H1 (cell line): ENCODE results near the gene NAXE. TPM values are rescaled to one million over a fixed set of nuclear protein-coding genes. Genes with fewer than 3 reads are reported as not detected.

Source experiments
- CTCF ChIA-PET: fragments of 300-600 bp; sonication (Branson Sonifier 250); formaldehyde crosslinking; loops from one replicate; lab custom pipeline; 2021; ENCODE audit not compliant: partially characterized antibody; lab: Charles Lee
- POLR2A ChIA-PET: fragments of 300-600 bp; sonication (Branson Sonifier 250); formaldehyde crosslinking; loops from one replicate; lab custom pipeline; 2021; ENCODE audit warnings: inconsistent platforms; ENCODE audit not compliant: partially characterized antibody; lab: Charles Lee
- DNase-seq, 2 experiments: peaks; one replicate each; pipeline versions ENCODE4 v3.0.0 to v3.0.0-alpha.2; 2010 to 2022; ENCODE audit warnings: low spot score in 2 of 2, low read depth in 1 of 2, mixed read lengths in 1 of 2
- FAIRE-seq: peaks from 2 replicates; lab custom pipeline; 2011; peaks lifted over from hg19 to GRCh38; lab: Jason Lieb, UNC
- H2AFZ ChIP-seq: 2 replicates; pipeline ENCODE4 v1.8.1; 2012; ENCODE audit warnings: low read length, inconsistent platforms
- H2AK5ac ChIP-seq: 2 replicates; pipeline ENCODE4 v1.6.1; 2013; ENCODE audit warnings: low read depth, low read length
- H2BK120ac ChIP-seq: replicated peaks from 2 replicates; pipeline ENCODE3; 2013; ENCODE audit warnings: low read depth, low read length, inconsistent platforms
- H2BK12ac ChIP-seq: 2 replicates; pipeline ENCODE4 v1.6.1; 2013; ENCODE audit warnings: low read depth, low read length
- H2BK15ac ChIP-seq: 2 replicates; pipeline ENCODE4 v1.6.1; 2013; ENCODE audit warnings: low read length
- H2BK20ac ChIP-seq: 2 replicates; pipeline ENCODE4 v1.6.1; 2013; ENCODE audit warnings: low read length
- H2BK5ac ChIP-seq: 2 replicates; pipeline ENCODE4 v1.6.1; 2013; ENCODE audit warnings: low read depth, low read length
- H3K14ac ChIP-seq: 2 replicates; pipeline ENCODE4 v1.6.1; 2013; ENCODE audit warnings: inconsistent platforms; ENCODE audit not compliant: insufficient read length
- H3K18ac ChIP-seq: 2 replicates; pipeline ENCODE4 v1.6.1; 2013; ENCODE audit warnings: low read length; ENCODE audit errors: extremely low read depth
- H3K23ac ChIP-seq: 2 replicates; pipeline ENCODE4 v1.6.1; 2013; ENCODE audit warnings: inconsistent platforms; ENCODE audit not compliant: insufficient read length
- H3K23me2 ChIP-seq: 2 replicates; pipeline ENCODE4 v1.6.1; 2013; ENCODE audit warnings: low read depth, low read length
- H3K27ac ChIP-seq: 2 replicates; pipeline ENCODE4 v1.6.1; 2011; ENCODE audit warnings: low read depth, low read length, inconsistent platforms
- H3K27me3 ChIP-seq, 4 experiments: replicated peaks in 1 of 4; 1 replicate in 1 of 4; 2 replicates in 3 of 4; pipeline versions ENCODE4 v1.6.1 to v1.8.1; 2011 to 2013; ENCODE audit warnings: low read length in 3 of 4, mild to moderate bottlenecking in 3 of 4, inconsistent platforms in 2 of 4, mixed read lengths in 2 of 4, moderate library complexity in 1 of 4; ENCODE audit not compliant: control insufficient read depth in 3 of 4, insufficient read depth in 3 of 4; ENCODE audit errors: extremely low read depth in 1 of 4
- H3K36me3 ChIP-seq, 4 experiments: 2 replicates each; pipeline versions ENCODE4 v1.6.1 to v1.8.1; 2011 to 2013; ENCODE audit warnings: mild to moderate bottlenecking in 4 of 4, low read length in 3 of 4, moderate library complexity in 2 of 4, control low read depth in 1 of 4, inconsistent platforms in 1 of 4; ENCODE audit not compliant: insufficient read depth in 4 of 4, control insufficient read depth in 2 of 4
- H3K4ac ChIP-seq: replicated peaks from 2 replicates; pipeline ENCODE3; 2013; ENCODE audit warnings: low read length, low read depth, mixed read lengths, inconsistent platforms; ENCODE audit not compliant: insufficient read length
- H3K4me1 ChIP-seq, 4 experiments: replicated peaks in 1 of 4; 1 replicate in 1 of 4; 2 replicates in 3 of 4; pipeline versions ENCODE4 v1.6.1 to v1.8.1; 2011 to 2013; ENCODE audit warnings: low read length in 3 of 4, inconsistent platforms in 2 of 4, mixed read lengths in 1 of 4; ENCODE audit not compliant: insufficient read depth in 4 of 4, control insufficient read depth in 3 of 4
- H3K4me2 ChIP-seq, 2 experiments: 2 replicates each; pipeline versions ENCODE4 v1.6.1 to v1.8.1; 2011 to 2013; ENCODE audit warnings: low read depth in 2 of 2, low read length in 2 of 2, control low read depth in 1 of 2, inconsistent platforms in 1 of 2, mild to moderate bottlenecking in 1 of 2; ENCODE audit not compliant: insufficient read depth in 1 of 2
- H3K4me3 ChIP-seq, 4 experiments: fragments of 200-600, 300-600 bp in 1 of 4; sonication (generic), shearing (Covaris generic), sonication (Bioruptor Twin) in 1 of 4; 2 replicates each; pipeline versions ENCODE4 v1.5.1 to v1.8.1; 2011 to 2016; ENCODE audit warnings: low read length in 4 of 4, low read depth in 3 of 4, control low read depth in 2 of 4, inconsistent platforms in 2 of 4, mild to moderate bottlenecking in 2 of 4, mixed read lengths in 1 of 4, moderate library complexity in 1 of 4; ENCODE audit not compliant: insufficient read depth in 2 of 4; ENCODE audit errors: extremely low read depth in 1 of 4
- H3K56ac ChIP-seq: replicated peaks from 2 replicates; pipeline ENCODE3; 2013; ENCODE audit warnings: low read depth, mild to moderate bottlenecking, mixed read lengths, low read length, inconsistent platforms; ENCODE audit not compliant: insufficient read length
- H3K79me1 ChIP-seq: 2 replicates; pipeline ENCODE4 v1.6.1; 2013; ENCODE audit warnings: low read depth, low read length, control low read depth
- H3K79me2 ChIP-seq, 2 experiments: 2 replicates each; pipeline versions ENCODE4 v1.6.1 to v1.8.1; 2012 to 2013; ENCODE audit warnings: low read length in 2 of 2, mild to moderate bottlenecking in 2 of 2, inconsistent platforms in 1 of 2; ENCODE audit not compliant: insufficient read depth in 2 of 2, control insufficient read depth in 1 of 2
- H3K9ac ChIP-seq, 4 experiments: replicated peaks in 1 of 4; 1 replicate in 1 of 4; 2 replicates in 3 of 4; pipeline versions ENCODE4 v1.6.1 to v1.8.1; 2011 to 2013; ENCODE audit warnings: low read depth in 3 of 4, low read length in 3 of 4, control low read depth in 2 of 4, mild to moderate bottlenecking in 2 of 4, moderate library complexity in 2 of 4, inconsistent platforms in 1 of 4; ENCODE audit errors: extremely low read depth in 1 of 4
- H3K9me3 ChIP-seq, 2 experiments: 2 replicates each; pipeline versions ENCODE4 v1.6.1 to v1.8.1; 2012 to 2013; ENCODE audit warnings: mild to moderate bottlenecking in 2 of 2, moderate library complexity in 2 of 2, control low read depth in 1 of 2, inconsistent platforms in 1 of 2, low read depth in 1 of 2, low read length in 1 of 2, mixed read lengths in 1 of 2; ENCODE audit not compliant: insufficient read depth in 2 of 2
- H4K20me1 ChIP-seq, 2 experiments: replicated peaks in 1 of 2; 2 replicates each; pipeline versions ENCODE3 to v1.8.1; 2011 to 2013; ENCODE audit warnings: inconsistent platforms in 2 of 2, low read length in 2 of 2, mild to moderate bottlenecking in 1 of 2; ENCODE audit not compliant: insufficient read depth in 2 of 2, control insufficient read depth in 1 of 2
- H4K5ac ChIP-seq: 2 replicates; pipeline ENCODE4 v1.6.1; 2013; ENCODE audit warnings: low read length, low read depth, mixed read lengths, inconsistent platforms; ENCODE audit not compliant: insufficient read length
- H4K8ac ChIP-seq: 2 replicates; pipeline ENCODE4 v1.8.0; 2013; ENCODE audit warnings: mild to moderate bottlenecking, moderate library complexity, low read length, inconsistent platforms; ENCODE audit not compliant: insufficient read depth; ENCODE audit errors: extremely low read depth
- H4K91ac ChIP-seq: replicated peaks from 2 replicates; pipeline ENCODE3; 2013; ENCODE audit warnings: low read length, mixed read lengths, inconsistent platforms; ENCODE audit not compliant: insufficient read length
- CBX8 ChIP-seq: fragments of 300-800, 300-1000 bp; sonication (generic); IDR thresholded peaks from 2 replicates; pipeline ENCODE4 v1.7.1; 2016; ENCODE audit warnings: low read depth, low read length, borderline replicate concordance
- CREB1 ChIP-seq: IDR thresholded peaks from 2 replicates; pipeline ENCODE4 v1.6.1; 2012; ENCODE audit warnings: inconsistent platforms
- CTBP2 ChIP-seq: IDR thresholded peaks from 2 replicates; pipeline ENCODE4 v1.7.0; 2011; ENCODE audit warnings: borderline replicate concordance, mild to moderate bottlenecking, moderate library complexity, mixed read lengths, low read length; ENCODE audit not compliant: insufficient read depth, insufficient read length
- GTF2F1 ChIP-seq: IDR thresholded peaks from 2 replicates; pipeline ENCODE4 v1.6.1; 2012; ENCODE audit warnings: low read depth, low read length, improper control_type of control experiment, borderline replicate concordance
- JUN ChIP-seq: IDR thresholded peaks from 2 replicates; pipeline ENCODE4 v1.6.1; 2011; ENCODE audit warnings: low read depth, mild to moderate bottlenecking, improper control_type of control experiment, low read length
- NRF1 ChIP-seq: IDR thresholded peaks from 2 replicates; pipeline ENCODE4 v1.6.1; 2011; ENCODE audit warnings: mild to moderate bottlenecking, low read depth, low read length, improper control_type of control experiment
- RFX5 ChIP-seq: IDR thresholded peaks from 2 replicates; pipeline ENCODE4 v1.6.1; 2011; ENCODE audit warnings: low read depth, low read length, improper control_type of control experiment, borderline replicate concordance
- SIX5 ChIP-seq: IDR thresholded peaks from 2 replicates; pipeline ENCODE4 v1.6.1; 2011; ENCODE audit warnings: mild to moderate bottlenecking, low read depth, low read length
- TEAD4 ChIP-seq: IDR thresholded peaks from 2 replicates; pipeline ENCODE4 v1.6.1; 2012; ENCODE audit warnings: low read depth, low read length, inconsistent platforms, mixed read lengths
- WGBS, 2 experiments: shearing (Covaris generic) in 1 of 2; methylation state at CpG; one replicate each; pipeline versions ENCODE4 v1.1.6 to v1.1.7; 2013 to 2015; ENCODE audit warnings: low lambda C conversion rate in 2 of 2, mixed read lengths in 2 of 2, inconsistent platforms in 1 of 2, low coverage in 1 of 2, missing lambda C conversion rate in 1 of 2; ENCODE audit not compliant: insufficient replicate concordance in 2 of 2, insufficient coverage in 1 of 2, insufficient read length in 1 of 2; ENCODE audit errors: extremely low coverage in 1 of 2, missing lambda C conversion rate in 1 of 2; 5-methylcytosine and 5-hydroxymethylcytosine counted together
- polyA plus RNA-seq, 7 experiments: library from polyadenylated mRNA; depleted of rRNA in 3 of 7; stranded (reverse) in 5 of 7; unstranded in 2 of 7; fragments of >200 nt in 5 of 7; fragments of 200-250 nt in 2 of 7; gene quantifications; 1 replicate in 5 of 7; 2 replicates in 1 of 7; 4 replicates in 1 of 7; pipeline versions ENCODE4 v1.2.1 to v1.2.3, GENCODE V29; 2011 to 2013; ENCODE audit warnings: missing spikeins in 2 of 7, mixed read lengths in 2 of 7
- total RNA-seq: library from RNA; stranded (reverse); fragmentation: NEBNext Ultra II Directional; extraction: Animal tissue kit (Norgen Biotek cat#: 25700); gene quantifications from 2 replicates; pipeline ENCODE4 v1.2.1, GENCODE V29; 2021

NAXE gene
- total and polyA plus RNA-seq, 2 of the 8 experiments (the other 6 are each of a cell fraction or from before 2014, with no cell fraction given), result 73.1 to 74.3 TPM

DNA sequence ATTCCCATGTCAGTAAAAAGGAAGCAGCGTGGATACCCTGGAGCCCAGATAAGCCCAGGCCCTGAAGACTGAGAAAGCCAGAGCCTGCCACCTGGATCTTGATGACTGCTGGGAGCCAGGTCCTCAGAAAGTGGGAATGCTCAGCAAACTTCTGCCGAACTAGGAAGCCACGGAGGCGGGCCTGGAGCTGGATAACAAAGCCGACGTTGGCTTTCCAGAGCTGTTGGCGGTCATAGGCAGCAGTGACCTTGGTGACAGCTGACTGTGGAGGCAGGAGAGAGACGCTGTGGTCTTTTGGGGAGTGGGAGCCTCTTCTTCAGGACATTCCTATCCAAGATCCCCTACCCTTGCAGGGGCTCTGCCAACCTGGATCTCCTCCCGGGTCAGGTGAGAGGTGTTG, 43.6 kb upstream of the NAXE start:
- DNase-seq, result no peak
- Histone ChIP-seq H3K9ac (no peak overlapping the region), H3K56ac (no peak overlapping the region), H4K5ac (no peak overlapping the region), H3K4ac (no peak overlapping the region), H2AK5ac (no peak overlapping the region), H3K79me1 (no peaks in the 10 kb centered on the region), H3K4me3 (no peak overlapping the region), H4K20me1 (peaks cover 0 to 8% of the 10 kb centered on the region in 2 experiments), H3K4me1 (no peaks in the 10 kb centered on the region), H3K14ac (no peak overlapping the region), H4K8ac (no peak overlapping the region), H3K23me2 (no peaks in the 10 kb centered on the region), H2AFZ (no peak overlapping the region), H3K9me3 (no peaks in the 10 kb centered on the region), H3K4me2 (no peak overlapping the region), H3K27ac (no peak overlapping the region), H2BK120ac (no peak overlapping the region), H2BK15ac (no peak overlapping the region), H2BK20ac (no peak overlapping the region)
- ChIA-PET CTCF (interaction anchor here (0.6 to 6.8 kb wide), 7 partner anchors 13 to 102 kb away, joined by 3 to 33 read pairs (median 3); no protein-coding TSS in a partner anchor), POLR2A (interaction anchor here (0.6 to 1.3 kb wide), 2 partner anchors 11 to 44 kb away, joined by 3 read pairs; no protein-coding TSS in a partner anchor)
- no peak for FAIRE-seq
- TF ChIP-seq SIX5 (no peak), GTF2F1 (no peak), TEAD4 (no peak), CREB1 (no peak), CBX8 (no peak), NRF1 (no peak), CTBP2 (no peak), JUN (no peak), RFX5 (no peak)
- TF ChIP-seq, all 59 proteins: peak for 0
- Histone ChIP-seq H3K79me2 (no peaks in the 10 kb centered on the region), H3K27me3 (no peaks in the 10 kb centered on the region), H3K18ac (no peak overlapping the region), H2BK12ac (no peak overlapping the region), H3K23ac (no peak overlapping the region), H4K91ac (no peak overlapping the region), H3K36me3 (peaks cover 3 to 24% (median 14%) of the 10 kb centered on the region in 4 experiments; a peak in 7 of 8 replicates), H2BK5ac (no peak overlapping the region)
- WGBS, 2 experiments, result 91% methylated on average over 9 of the region's 9 CpGs; no CpG with 5 or more reads in 1 of the 2 experiments
